IPS DF 6.9 (cell line): ENCODE data around the gene C3orf33.
"Not testable (repeated sequence)": the region's sequence is repeated elsewhere in the genome, so short reads cannot be mapped to it uniquely, and the experiment has no call there.

ENCODE experiments used
- DNase-seq: peaks from one replicate; pipeline ENCODE4 v3.0.0-alpha.2; 2013; ENCODE audit warnings: low read depth, low spot score
- H3K27ac ChIP-seq: one replicate; pipeline ENCODE4 v1.5.1; 2013; ENCODE audit warnings: low read length, control low read depth
- H3K27me3 ChIP-seq: 2 replicates; pipeline ENCODE4 v1.6.1; 2013; ENCODE audit warnings: mild to moderate bottlenecking, low read length; ENCODE audit not compliant: control insufficient read depth, insufficient read depth
- H3K36me3 ChIP-seq: 2 replicates; pipeline ENCODE4 v1.6.1; 2013; ENCODE audit warnings: low read length; ENCODE audit not compliant: control insufficient read depth, insufficient read depth
- H3K4me1 ChIP-seq: 2 replicates; pipeline ENCODE4 v1.6.1; 2013; ENCODE audit warnings: low read length; ENCODE audit not compliant: control insufficient read depth, insufficient read depth
- H3K4me3 ChIP-seq: 2 replicates; pipeline ENCODE4 v1.5.1; 2013; ENCODE audit warnings: mild to moderate bottlenecking, low read length
- H3K9me3 ChIP-seq: 2 replicates; pipeline ENCODE4 v1.6.1; 2013; ENCODE audit warnings: low read length, inconsistent platforms; ENCODE audit not compliant: control insufficient read depth, insufficient read depth
- WGBS: extraction: QIAGEN DNeasy Blood & Tissue Kit; methylation state at CpG from one replicate; pipeline ENCODE4 v1.1.7; 2013; ENCODE audit warnings: mixed read lengths, missing lambda C conversion rate; ENCODE audit not compliant: insufficient read length, insufficient coverage; 5-methylcytosine and 5-hydroxymethylcytosine counted together

Gene C3orf33

GRCh38 chr3:155828490-155829098 is 22.5 kb upstream of the C3orf33 start:
- H3K4me3 ChIP-seq, H3K27ac ChIP-seq, H3K27me3 ChIP-seq, DNase-seq, H3K9me3 ChIP-seq, H3K36me3 ChIP-seq, H3K4me1 ChIP-seq: not testable (repeated sequence)
- no CpG with 5 or more reads among the region's 13 CpGs for WGBS

- Histone ChIP-seq H3K4me3 (no peak overlapping the region), H3K27me3 (no peaks in the 10 kb centered on the region), H3K27ac (no peak overlapping the region), H3K4me1 (no peaks in the 10 kb centered on the region), H3K36me3 (no peaks in the 10 kb centered on the region), H3K9me3 (no peaks in the 10 kb centered on the region)
- DNase-seq = no peak
These were observed 9.0 kb upstream of the C3orf33 start for GRCh38 chr3:155815030-155815545.

DNA sequence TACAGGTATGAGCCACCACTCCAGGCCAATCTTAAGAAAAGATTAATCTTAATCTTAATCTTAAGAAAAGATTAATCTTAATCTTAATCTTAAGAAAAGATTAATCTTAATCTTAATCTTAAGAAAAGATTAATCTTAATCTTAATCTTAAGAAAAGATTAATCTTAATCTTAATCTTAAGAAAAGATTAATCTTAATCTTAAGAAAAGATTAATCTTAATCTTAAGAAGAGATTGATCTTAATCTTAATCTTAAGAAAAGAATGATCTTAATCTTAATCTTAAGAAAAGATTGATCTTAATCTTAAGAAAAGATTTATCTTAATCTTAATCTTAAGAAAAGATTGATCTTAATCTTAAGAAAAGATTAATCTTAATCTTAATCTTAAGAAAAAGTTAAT is 7.1 kb upstream of the C3orf33 start:
- not testable (repeated sequence) for H3K9me3 ChIP-seq, DNase-seq, H3K4me3 ChIP-seq, H3K36me3 ChIP-seq, H3K27ac ChIP-seq, H3K27me3 ChIP-seq, H3K4me1 ChIP-seq

DNA sequence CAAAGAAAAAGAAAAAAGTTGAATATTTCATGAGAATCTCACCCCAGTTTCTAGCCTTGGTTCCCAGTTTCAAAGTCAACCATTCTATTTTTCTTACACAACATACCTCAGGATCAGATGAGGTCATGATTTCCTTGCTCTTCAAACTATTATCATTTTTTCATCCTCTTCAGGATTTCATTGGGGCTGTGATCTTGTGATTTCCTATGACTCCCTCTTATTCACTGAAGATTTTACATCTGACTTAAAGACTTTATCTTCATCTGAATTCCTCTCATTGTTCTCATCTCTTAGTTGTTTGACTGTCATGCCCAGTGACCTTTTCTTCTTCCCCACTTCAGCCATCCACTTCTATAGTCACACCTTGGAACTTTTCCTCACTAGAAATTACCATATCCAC is 3.1 kb upstream of the C3orf33 start:
- Histone ChIP-seq H3K27ac (no peak overlapping the region), H3K9me3 (no peaks in the 10 kb centered on the region), H3K36me3 (no peaks in the 10 kb centered on the region), H3K27me3 (no peaks in the 10 kb centered on the region), H3K4me3 (no peak overlapping the region), H3K4me1 (no peaks in the 10 kb centered on the region)
- DNase-seq = no peak

DNA sequence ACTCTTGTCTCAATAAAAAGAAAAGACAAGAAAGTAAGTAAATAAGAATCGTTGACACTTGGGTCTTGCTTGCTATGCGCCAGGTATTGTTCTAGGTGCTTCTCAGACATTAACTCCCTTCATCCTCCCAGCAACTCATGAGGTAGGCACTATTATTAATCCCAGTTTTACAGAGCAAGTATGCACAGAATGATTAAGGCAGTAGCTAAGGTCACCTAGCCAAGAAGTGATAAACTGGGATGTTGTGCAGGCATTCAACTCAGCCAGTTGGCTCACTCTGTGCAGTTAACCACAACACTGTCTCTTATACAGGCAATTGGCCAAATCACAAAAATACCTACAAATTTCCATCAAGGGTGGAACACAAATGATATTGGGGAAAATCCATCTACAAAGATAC is 1.7 kb upstream of the C3orf33 start:
- Histone ChIP-seq H3K27ac (no peak overlapping the region), H3K27me3 (no peaks in the 10 kb centered on the region), H3K4me1 (no peaks in the 10 kb centered on the region), H3K4me3 (no peak overlapping the region), H3K9me3 (no peaks in the 10 kb centered on the region), H3K36me3 (no peaks in the 10 kb centered on the region)
- no CpG with 5 or more reads among the region's 2 CpGs for WGBS
- no peak for DNase-seq

GRCh38 chr3:155805204-155805801 is 775 bp downstream of the C3orf33 start:
- no peaks in the 10 kb centered on the region for H3K4me1 ChIP-seq
- no CpG with 5 or more reads among the region's 15 CpGs for WGBS
- H3K27me3 ChIP-seq = no peaks in the 10 kb centered on the region
- no peaks in the 10 kb centered on the region for H3K9me3 ChIP-seq
- no peak overlapping the region for H3K27ac ChIP-seq
- H3K36me3 ChIP-seq = no peaks in the 10 kb centered on the region
- H3K4me3 ChIP-seq = peak overlapping the region; percentile 93; the same call in 1 of the 2 replicates
- no peak for DNase-seq

- H3K9me3 ChIP-seq = no peaks in the 10 kb centered on the region
- no peak overlapping the region for H3K4me3 ChIP-seq
- no peak overlapping the region for H3K27ac ChIP-seq
- no peaks in the 10 kb centered on the region for H3K36me3 ChIP-seq
- no peak for DNase-seq
- no peaks in the 10 kb centered on the region for H3K27me3 ChIP-seq
- no peaks in the 10 kb centered on the region for H3K4me1 ChIP-seq
These were observed 1.8 kb downstream of the C3orf33 start for GRCh38 chr3:155804323-155804722.

GRCh38 chr3:155792532-155792931 is 13.5 kb downstream of the C3orf33 start:
- Histone ChIP-seq H3K4me1 (no peaks in the 10 kb centered on the region), H3K4me3 (no peak overlapping the region), H3K27me3 (no peaks in the 10 kb centered on the region), H3K9me3 (no peaks in the 10 kb centered on the region), H3K27ac (no peak overlapping the region), H3K36me3 (no peaks in the 10 kb centered on the region)
- WGBS = no CpG with 5 or more reads among the region's 1 CpG
- no peak for DNase-seq

GRCh38 chr3:155791190-155791589 is 14.9 kb downstream of the C3orf33 start:
- no peak overlapping the region for H3K27ac ChIP-seq
- DNase-seq = no peak
- no peak overlapping the region for H3K4me3 ChIP-seq
- WGBS = no CpG with 5 or more reads among the region's 2 CpGs
- no peaks in the 10 kb centered on the region for H3K9me3 ChIP-seq
- no peaks in the 10 kb centered on the region for H3K36me3 ChIP-seq
- H3K27me3 ChIP-seq = no peaks in the 10 kb centered on the region
- no peaks in the 10 kb centered on the region for H3K4me1 ChIP-seq

DNA sequence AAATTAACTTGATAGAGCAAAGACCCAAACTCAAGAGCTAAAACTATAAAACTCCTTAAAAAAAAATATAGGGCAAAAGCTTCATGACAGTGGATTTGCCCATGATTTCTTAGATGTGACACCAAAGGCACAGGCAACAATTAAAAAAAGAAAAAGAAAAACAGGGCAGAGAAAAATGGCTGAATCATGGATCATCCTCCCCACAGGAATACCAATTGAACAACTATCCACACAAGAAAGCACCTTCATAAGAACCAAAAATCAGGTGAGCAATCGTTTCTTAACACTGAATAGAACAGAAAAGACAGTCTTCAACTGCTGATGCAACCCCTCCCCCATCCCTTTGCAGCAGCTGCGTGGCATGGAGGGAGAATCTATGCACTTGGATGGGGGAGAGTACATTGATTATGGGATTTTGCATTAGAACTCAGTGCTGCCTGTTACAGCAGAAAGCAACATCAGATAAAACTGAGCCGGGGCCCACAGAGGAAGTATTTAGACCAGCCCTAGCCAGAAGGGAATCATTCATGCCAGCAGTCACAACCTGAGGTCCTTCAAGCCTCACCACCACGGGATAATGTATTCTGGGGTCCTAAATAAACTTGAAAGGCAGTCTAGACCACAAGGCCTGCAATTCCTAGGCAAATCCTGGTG is 15.7 kb downstream of the C3orf33 start:
- no peak overlapping the region for H3K27ac ChIP-seq
- no CpG with 5 or more reads among the region's 4 CpGs for WGBS
- DNase-seq = no peak

DNA sequence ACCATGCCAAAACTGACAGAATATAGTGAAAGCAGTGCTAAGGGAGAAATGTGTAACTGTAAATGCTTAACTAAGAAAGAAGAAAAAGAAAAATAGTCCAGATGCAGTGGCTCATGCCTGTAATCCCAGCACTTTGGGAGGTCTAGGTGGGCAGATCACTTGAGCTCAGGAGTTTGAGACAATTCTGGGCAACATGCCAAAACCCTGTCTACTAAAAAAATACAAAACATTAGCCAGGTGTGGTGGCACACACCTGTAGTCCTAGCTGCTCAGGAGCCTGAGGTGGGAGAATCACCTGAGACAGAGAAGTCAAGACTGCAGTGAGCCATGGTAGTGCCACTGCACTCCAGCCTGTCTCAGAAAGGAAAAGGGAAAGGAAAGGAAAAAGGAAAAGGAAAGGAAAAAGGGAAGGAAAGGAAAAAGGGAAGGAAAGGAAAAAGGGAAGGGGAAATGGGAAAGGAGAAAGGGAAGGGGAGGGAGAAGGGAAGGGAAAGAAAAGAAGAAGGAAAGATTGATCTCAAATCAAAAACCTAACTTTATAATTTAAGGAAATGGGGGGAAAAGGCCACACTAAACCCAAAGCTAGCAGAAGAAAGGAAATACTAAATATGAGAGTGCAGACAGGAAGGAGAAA is 20.3 kb downstream of the C3orf33 start:
- Histone ChIP-seq H3K27ac (no peak overlapping the region), H3K9me3 (no peaks in the 10 kb centered on the region), H3K4me3 (no peak overlapping the region), H3K36me3 (no peaks in the 10 kb centered on the region), H3K27me3 (no peaks in the 10 kb centered on the region), H3K4me1 (no peaks in the 10 kb centered on the region)
- DNase-seq = no peak

More for the DNA sequence above, 15.7 kb downstream of the C3orf33 start:
- Histone ChIP-seq H3K36me3 (no peaks in the 10 kb centered on the region), H3K4me1 (no peaks in the 10 kb centered on the region), H3K9me3 (no peaks in the 10 kb centered on the region), H3K4me3 (no peak overlapping the region), H3K27me3 (no peaks in the 10 kb centered on the region)
